GM12864 (cell line): Measurements from ENCODE around the gene ZNF57.
"Not testable (repeated sequence)": the region's sequence is repeated elsewhere in the genome, so short reads cannot be mapped to it uniquely, and the experiment has no call there.

Experiments
- DNase-seq: peaks from one replicate; pipeline ENCODE4 v3.0.0-alpha.2; 2011; ENCODE audit warnings: low read depth
- H3K4me3 ChIP-seq: 2 replicates; pipeline ENCODE4 v1.5.1; 2011; ENCODE audit warnings: mild to moderate bottlenecking, low read depth, low read length, control low read depth
- TF ChIP-seq, protein P1 (sequence below): IDR thresholded peaks from 2 replicates; pipeline ENCODE4 v1.5.1; 2011; ENCODE audit warnings: low read depth, mild to moderate bottlenecking, moderate library complexity, low read length, control low read depth, inconsistent platforms; ENCODE audit errors: missing control alignments

ZNF57 gene

DNA sequence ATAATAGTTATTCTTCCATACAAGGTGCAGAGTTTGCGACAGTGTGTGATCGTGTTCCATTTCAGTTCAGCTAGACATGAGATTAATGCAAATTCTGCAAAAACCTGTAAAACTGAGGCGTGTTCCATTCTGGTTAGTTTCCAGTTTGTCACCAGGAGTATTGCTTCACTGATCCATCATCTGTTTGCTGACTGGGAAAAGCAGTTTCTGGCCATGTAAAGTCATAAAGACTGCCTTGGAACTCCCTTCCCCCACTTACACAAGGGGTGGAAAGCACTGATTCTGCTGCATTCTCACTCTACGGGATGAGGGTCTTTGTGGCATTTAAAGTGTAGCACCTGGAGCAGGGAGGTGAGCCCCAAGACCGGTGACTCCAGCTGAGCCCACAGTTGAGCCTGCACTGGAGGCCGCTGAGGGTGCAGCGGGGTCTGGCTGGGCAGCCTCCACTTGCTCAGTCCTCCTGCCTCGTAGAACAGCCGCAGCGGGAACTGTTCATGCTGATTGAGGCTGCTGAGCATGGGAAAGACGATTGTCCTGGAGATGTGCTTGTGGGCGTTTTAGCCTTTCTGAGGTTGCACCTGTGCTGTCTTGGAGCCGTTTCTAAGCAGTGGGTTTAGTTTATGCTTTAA, 2.0 kb downstream of the ZNF57 start:
- no peak overlapping the region for H3K4me3 ChIP-seq
- no peak for DNase-seq
- TF ChIP-seq, protein P1, sequence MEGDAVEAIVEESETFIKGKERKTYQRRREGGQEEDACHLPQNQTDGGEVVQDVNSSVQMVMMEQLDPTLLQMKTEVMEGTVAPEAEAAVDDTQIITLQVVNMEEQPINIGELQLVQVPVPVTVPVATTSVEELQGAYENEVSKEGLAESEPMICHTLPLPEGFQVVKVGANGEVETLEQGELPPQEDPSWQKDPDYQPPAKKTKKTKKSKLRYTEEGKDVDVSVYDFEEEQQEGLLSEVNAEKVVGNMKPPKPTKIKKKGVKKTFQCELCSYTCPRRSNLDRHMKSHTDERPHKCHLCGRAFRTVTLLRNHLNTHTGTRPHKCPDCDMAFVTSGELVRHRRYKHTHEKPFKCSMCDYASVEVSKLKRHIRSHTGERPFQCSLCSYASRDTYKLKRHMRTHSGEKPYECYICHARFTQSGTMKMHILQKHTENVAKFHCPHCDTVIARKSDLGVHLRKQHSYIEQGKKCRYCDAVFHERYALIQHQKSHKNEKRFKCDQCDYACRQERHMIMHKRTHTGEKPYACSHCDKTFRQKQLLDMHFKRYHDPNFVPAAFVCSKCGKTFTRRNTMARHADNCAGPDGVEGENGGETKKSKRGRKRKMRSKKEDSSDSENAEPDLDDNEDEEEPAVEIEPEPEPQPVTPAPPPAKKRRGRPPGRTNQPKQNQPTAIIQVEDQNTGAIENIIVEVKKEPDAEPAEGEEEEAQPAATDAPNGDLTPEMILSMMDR = no peak

DNA sequence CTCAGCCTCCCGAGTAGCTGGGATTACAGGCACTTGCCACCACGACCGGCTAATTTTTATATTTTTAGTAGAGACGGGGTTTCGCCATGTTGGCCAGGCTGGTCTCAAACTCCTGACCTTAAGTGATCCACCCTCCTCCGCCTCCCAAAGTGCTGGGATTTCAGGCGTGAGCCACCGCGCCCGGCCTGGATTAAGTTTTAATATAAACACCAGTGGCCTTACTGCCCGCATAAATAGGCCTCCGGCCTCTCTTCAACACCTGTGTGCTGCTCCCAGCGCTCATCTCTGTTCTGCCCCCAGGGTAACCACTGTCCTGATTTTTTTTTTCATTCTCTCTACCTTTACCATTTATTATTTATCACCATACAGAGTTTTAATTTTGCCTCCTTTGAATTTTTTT, 2.6 kb downstream of the ZNF57 start:
- H3K4me3 ChIP-seq = not testable (repeated sequence)

DNA sequence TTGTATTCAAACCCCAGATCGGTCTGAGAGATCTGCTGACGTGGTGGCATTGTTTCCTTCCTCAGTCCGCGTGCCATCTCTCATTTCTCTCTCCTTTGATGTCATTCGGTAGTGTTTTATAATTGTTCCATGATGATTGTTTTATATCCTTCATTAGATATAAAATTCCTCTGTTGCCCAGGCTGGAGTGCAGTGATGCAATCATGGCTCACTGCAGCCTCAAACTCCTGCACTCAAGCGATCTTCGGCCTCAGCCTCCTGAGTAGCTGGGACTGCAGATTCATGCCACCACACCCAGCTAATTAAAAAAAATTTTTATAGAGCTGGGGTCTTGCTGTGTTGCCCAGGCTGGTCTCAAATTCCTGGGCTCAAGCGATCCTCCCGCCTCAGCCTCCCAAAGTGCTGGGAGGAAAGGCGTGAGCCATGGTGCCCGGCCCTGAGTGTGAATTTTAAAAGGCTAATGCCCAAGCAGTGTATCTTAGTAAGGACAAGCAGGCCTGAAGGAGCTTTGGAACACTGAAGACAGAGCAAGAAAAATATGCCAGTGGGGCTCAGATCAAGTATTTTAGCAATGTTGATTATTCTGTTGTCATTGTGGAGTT, 5.3 kb downstream of the ZNF57 start:
- no peak overlapping the region for H3K4me3 ChIP-seq
- no peak for DNase-seq
- TF ChIP-seq, protein P1 = no peak

More for the DNA sequence above, 2.6 kb downstream of the ZNF57 start:
- DNase-seq = not testable (repeated sequence)

DNA sequence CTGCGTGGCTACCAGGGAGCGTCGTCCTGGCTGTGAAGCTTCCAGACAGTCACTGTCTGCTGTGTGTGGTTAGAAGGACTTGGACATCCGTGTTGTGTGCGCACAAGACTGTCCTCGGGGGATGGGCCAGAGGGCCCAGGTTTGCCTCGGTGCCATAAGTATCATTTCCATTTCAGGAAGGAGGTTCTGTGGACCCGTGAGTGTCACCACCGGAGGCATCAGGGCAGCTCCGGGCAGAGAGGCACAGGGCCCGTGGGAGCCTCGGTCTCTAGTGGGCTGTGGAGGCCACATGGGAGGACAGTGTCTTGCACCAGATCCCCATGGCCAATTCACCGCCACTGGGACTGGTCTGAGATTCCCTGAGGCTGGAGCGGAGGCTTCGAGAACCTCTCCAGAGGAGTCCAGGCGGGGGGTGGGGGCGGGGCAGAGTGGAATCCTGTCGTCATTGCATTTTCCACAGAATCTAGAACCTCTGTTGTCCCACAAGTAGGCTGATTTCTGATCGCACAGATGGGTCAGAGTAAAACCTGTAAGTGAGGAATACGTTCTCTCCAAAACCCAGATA, 6.0 kb downstream of the ZNF57 start:
- TF ChIP-seq, protein P1 = no peak
- no peak for DNase-seq
- H3K4me3 ChIP-seq = no peak overlapping the region

DNA sequence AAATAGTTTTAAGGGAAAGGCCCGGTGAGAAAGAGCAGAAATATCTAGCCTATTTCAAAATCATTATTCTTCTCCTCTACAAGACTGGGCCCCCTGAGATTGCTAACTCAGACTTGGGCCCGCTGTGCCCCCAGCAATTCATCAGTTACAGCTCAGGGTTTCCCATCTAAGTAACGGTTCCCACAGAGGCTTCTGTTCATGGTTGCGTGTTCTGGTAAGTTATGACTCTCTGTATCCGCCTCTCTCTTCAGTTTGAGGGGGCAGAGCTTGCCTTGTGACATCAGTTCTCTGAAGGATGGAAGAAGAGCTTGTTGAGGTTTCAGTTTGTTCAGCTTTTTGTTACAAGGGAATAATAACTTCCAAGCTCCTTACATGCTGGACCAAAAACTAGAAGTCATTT, 11.6 kb downstream of the ZNF57 start:
- TF ChIP-seq, protein P1 = no peak
- no peak overlapping the region for H3K4me3 ChIP-seq
- DNase-seq = no peak

DNA sequence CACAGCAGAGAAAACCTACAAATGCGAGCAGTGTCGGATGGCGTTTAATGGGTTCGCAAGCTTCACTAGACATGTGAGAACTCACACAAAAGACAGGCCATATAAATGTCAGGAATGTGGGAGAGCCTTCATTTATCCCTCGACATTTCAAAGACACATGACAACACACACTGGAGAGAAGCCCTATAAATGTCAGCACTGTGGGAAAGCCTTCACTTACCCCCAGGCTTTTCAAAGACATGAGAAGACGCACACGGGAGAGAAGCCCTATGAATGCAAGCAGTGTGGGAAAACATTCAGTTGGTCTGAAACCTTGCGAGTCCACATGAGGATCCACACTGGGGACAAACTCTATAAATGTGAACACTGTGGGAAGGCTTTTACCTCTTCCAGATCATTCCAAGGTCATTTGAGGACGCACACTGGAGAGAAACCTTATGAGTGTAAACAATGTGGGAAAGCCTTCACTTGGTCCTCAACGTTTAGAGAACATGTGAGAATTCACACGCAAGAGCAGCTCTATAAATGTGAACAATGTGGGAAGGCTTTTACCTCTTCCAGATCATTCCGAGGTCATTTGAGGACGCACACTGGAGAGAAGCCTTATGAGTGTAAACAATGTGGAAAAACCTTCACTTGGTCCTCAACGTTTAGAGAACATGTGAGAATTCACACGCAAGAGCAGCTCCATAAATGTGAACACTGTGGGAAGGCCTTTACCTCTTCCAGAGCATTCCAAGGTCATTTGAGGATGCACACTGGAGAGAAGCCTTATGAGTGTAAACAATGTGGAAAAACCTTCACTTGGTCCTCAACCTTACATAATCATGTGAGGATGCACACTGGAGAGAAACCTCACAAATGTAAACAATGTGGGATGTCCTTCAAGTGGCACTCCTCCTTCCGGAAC, 16.8 kb downstream of the ZNF57 start:
- TF ChIP-seq, protein P1 = no peak

DNA sequence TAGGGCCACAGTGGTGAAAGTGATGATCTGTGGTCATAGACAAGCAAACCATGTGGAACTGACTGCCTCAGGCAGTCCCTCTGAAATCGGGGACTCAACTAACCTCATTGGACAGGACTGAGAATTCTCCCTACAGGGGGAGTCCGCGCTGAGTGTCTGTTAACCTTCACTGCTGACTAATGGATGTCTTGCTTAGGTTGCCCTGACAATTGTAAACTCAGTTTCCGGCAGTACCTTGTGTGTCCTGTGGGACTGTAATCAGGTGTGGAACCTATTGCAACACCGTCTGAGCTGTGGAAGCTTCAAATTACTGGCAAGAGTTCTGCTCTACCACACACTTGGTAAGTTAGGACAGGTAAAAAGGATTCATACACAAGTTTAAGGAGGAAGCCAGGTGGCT, 22.3 kb downstream of the ZNF57 start:
- no peak overlapping the region for H3K4me3 ChIP-seq
- no peak for DNase-seq
- TF ChIP-seq, protein P1 = no peak

More for the DNA sequence above, 16.8 kb downstream of the ZNF57 start:
- no peak for DNase-seq
- no peak overlapping the region for H3K4me3 ChIP-seq
